HG02759 (cell line): ENCODE results near the gene PRKCD.

Source experiments
- ATAC-seq: cut with Tn5 transposase; IDR thresholded peaks from one replicate; pipeline ENCODE4 v1.9.1; 2021; ENCODE audit warnings: mild to moderate bottlenecking, moderate library complexity; ENCODE audit not compliant: unreplicated experiment

The PRKCD gene

GRCh38 chr3:53188720-53189119, 27.7 kb downstream of the PRKCD start:
- no peak for ATAC-seq

DNA sequence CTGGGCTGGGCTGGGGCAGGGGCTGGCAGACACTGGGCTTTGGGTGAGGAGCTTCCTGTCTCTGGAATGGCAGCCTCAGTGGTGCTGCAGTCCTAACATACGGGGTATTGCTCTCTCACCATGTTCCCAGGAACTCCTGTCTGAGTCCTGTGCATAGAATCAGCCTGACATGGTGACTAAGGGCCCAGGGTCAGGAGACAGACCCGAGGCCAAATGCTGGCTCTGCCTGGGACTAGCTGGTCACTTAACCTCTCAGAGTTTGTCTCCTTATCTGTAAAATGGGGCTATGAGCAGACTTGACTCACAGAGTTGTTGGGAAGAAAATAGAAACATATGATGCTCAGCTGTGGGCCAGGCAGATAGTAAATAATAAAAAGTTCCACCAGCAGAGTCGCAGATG, 28.3 kb downstream of the PRKCD start:
- ATAC-seq = no peak

DNA sequence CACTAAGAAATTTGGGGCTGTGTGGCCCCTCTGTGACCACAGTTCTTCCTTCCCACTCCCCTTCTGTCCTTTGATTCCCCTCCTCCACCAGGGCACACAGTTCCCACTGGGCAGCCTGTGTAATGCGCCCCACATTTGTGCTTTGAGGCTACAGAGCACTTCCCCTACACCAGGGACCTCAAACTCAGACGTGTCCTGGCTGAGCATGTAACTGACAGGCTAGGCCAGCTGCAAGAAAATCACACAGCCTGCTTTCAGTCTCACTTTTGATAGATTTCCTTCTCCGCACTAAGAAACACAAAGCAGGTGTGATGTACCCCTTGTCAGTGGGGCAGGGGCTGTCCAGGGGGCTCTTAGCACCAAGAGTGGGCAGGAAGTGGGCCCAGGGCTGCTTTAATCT, 29.6 kb downstream of the PRKCD start:
- ATAC-seq = peak; percentile 36

- no peak for ATAC-seq
Observed at GRCh38 chr3:53191836-53192480, 30.9 kb downstream of the PRKCD start.

DNA sequence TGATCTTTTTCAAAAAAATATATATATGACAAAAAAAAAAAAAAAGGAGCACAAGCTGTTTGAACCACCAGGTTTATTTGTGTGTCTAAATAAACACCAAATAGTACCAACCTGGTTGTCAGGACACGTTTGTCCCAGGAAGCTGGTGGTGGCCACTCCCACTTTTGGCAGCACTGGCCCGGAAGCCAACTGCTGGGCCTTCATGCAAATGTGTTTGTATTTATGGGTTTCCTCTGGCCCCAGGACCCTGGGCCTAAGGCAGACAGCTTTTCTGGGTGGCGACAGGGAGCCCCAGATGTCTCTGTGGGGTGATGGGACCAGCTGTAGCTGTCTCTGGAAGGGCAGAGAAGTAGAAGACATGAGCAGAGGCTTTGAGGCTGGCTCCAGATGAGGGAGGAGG, 31.6 kb downstream of the PRKCD start:
- ATAC-seq = peak; percentile 48

- ATAC-seq = no peak
Observed at GRCh38 chr3:53193466-53194209, 32.6 kb downstream of the PRKCD start.

DNA sequence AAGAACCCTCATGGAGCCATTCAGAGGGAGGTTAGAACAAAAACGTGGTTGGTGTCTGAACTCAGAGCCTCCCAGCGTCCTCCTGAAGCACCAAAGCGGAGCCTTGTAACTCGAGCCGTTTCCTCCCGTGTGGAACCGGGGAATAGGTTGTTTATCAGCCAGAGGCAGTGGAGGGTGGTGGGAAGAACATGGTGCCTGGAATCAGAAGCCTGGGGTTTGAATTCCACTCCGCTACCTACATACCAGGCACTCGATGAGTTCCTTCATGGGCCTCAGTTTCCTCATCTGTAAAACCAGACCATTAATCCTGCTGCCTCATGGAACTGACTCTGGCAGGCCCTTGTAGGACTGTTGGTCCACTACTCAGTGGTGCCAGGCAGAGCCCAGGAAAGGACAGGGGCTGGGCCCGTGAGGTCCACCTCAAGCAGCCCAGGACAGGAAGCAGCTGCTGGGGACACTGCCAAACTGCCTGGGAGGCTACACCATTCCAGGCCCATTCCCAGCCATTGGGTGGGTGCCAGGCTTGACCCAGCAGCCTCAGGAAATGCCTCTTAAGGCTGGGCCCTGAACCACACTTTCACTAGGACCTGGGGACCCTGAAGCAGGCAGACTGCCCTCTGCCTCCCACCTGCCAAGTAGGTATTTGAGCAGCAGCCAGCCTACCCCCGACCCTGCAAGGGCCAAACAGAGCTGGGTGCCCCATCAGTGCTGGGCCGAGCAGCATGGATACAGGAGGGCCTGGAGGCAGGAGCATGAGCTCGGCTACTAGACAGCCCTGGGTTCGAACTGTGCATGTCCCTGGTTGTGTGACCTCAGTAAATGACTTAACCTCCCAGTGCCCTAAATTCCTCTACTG, 33.4 kb downstream of the PRKCD start:
- ATAC-seq = no peak

DNA sequence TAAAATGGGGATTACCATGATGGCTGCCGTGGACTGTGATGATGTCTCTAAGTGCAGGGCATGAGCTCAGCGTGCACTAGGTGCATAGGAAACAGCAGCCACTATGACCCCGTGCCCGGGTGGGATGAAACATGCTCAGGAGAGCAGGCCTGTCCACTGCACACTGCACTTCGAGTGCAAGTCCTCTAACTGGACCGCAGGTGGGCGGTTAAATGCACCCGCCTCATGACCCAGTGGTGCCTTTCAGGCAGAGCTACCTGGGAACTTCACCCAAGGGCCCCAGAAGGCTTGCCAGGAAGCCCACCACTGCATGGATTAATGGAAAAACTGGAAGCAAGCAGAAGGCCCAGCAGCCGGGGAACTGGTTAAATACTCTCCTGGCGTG, 34.0 kb downstream of the PRKCD start:
- ATAC-seq = no peak

DNA sequence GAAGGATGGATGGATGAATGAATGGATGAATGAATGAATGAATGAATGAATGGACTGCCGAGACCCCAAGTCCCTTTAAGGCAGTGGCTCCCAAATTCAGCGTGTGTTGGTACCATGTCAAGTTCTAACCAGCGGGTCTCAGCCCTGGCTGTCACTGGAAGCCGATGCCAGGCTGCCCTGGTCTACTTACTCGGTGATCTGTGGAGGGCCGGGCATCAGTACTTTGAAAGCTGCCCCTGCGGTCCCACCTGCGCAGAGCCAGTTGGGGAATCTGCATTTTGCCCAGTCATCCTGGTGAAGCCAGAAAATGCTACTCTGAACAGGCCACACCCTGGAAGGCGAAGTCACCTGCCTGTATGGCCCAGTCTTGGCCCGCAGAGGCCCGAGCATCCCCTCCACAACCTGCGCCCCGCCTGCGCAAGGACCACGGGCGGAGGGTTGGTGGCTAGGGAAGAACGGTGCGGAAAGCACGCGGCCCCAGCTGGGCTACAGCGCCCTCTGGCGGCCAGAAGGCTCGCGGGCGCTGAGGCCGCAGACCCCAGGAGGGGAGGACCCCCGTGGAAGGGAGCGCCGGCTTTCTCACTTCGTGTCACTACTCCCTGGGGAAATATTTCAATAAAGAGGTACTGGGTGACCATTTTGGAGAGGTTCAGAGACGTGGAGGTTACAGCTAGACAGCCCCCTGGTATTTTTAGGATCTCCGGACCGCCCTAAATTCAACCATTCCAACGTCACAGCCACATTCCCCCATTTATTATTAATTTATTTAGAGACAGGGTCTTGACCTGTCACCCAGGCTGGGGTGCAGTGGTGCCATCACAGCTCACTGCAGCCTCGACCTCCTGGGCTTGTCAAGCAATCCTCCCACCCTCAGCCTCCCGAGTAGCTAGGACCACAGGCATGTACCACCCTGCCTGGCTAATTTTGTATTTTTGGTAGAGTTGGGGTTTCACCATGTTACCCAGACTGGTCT, 34.9 kb downstream of the PRKCD start:
- peak; percentile 50 for ATAC-seq

DNA sequence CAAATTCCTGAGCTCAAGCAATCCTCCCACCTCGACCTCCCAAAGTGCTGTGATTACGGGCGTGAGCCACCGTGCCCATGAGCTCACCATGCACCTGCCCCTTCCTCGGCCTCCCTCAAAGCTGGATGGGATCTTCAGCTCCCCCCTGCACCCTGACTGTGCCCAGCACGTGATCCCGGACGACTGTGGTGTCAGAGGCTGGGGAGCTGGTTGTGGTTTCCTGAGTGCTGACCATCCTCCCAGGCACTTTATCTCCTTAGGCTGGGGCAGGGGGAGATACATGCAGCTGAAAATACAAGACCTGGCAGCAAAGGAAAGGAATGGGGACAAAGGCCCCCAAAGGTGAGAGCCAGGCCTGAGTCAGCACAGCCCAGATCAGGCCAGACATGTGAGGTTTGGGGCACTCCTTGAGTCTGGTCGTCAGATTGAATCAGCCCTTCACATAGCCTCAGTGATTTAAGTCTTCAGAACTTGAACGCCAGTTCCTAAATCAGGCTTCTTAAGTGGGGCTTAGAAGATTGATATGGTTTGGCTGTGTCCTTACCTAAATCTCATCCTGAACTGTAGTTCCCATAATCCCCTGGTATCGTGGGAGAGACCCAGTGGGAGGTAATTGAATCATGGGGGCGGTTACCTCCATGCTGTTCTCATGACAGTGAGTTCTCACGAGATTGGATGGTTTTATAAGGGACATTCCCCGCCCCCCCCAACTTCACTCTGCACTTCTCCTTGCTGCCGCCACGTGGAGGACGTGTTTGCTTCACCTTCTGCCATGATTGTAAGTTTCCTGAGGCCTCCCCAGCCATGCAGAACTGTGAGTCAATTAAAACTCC, 35.8 kb downstream of the PRKCD start:
- ATAC-seq = no peak

DNA sequence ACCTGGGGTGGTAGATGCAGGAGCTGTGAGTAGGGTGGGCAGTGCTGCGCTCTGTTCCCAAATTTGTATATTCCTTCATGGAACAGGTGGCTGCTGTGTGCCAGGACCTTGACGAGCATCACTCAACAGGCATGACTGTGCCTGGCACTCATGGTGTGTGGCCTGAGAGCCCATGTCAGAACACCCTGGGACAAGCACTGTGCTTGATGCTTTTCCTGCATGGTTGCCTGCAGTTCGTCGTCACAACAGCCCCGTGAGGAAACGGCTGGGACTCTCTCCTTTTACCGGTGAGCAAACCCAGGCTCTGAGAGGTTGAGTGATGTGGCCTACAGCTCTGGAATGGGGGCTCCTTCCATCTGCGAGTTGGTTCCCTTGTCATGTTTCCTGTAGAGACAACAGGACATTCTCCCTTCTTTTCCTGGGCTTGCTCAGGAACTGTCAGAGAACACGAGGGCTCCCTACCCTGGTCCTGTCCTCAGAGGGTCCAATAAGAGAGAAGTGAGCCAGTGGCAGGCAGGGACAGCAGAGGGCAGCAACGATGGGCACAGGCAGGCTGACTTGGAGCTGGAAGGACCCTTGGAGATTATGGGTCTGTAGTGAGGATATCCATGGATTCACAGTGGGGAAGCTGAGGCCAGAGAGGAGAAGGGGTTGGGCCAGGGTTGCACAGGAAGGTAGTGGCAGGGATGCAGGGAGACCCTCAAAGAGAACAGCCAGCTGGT, 37.4 kb downstream of the PRKCD start:
- no peak for ATAC-seq

- no peak for ATAC-seq
Observed at GRCh38 chr3:53198996-53199395, 38.0 kb downstream of the PRKCD start.

DNA sequence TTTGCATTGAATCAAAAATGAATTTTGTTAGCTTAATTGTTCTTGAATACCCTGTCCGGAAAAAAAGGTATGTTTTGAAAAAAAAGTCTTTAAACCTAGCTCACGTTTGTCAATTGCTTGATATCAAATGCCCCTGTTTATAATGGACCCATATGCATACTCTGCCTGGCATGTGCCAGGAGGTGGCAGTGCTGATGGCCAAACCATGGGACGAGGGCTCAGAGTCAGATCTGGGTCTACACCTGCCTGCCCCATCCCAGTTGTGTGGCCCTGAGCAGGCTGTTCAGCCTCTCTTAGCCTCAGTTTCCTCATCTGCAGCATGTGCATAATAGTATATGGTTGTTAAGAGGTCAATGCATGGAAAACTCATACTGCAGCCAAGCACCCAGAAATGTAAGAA, 38.8 kb downstream of the PRKCD start:
- ATAC-seq = no peak

- ATAC-seq = no peak
Observed at GRCh38 chr3:53200501-53201498, 39.8 kb downstream of the PRKCD start.

DNA sequence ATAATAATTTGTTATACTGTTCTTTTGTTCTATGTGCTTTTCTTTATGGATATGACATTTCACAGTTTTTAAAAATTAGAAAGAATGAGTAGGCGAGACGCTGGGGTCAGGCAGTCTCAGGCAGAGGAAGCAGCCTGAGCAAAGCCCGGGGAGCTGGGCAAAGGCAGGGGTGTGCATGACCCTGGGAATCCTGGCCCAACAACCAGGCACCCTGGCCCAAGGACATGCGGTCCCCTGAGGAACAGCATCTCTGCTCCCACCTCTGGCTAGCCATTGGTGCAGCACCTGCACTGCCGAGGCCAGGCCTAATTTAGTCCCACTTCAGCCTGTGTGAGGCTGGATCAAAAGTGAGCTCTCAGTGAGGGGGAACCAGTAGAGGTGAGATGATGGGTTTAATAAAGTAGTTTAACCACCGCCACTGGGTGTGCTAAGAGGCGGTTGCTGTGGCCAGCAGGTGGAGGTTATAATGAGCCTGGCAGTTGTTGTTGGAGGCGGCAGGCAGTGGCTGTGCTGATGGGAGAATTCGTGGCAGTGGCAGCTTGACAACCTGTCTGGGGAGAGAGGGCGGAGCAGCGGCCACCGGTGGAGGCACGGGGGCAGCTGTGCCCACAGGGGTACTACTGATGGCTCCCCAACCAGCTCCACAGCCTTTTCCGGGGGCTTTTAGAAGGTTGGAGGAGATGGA, 41.5 kb downstream of the PRKCD start:
- no peak for ATAC-seq

DNA sequence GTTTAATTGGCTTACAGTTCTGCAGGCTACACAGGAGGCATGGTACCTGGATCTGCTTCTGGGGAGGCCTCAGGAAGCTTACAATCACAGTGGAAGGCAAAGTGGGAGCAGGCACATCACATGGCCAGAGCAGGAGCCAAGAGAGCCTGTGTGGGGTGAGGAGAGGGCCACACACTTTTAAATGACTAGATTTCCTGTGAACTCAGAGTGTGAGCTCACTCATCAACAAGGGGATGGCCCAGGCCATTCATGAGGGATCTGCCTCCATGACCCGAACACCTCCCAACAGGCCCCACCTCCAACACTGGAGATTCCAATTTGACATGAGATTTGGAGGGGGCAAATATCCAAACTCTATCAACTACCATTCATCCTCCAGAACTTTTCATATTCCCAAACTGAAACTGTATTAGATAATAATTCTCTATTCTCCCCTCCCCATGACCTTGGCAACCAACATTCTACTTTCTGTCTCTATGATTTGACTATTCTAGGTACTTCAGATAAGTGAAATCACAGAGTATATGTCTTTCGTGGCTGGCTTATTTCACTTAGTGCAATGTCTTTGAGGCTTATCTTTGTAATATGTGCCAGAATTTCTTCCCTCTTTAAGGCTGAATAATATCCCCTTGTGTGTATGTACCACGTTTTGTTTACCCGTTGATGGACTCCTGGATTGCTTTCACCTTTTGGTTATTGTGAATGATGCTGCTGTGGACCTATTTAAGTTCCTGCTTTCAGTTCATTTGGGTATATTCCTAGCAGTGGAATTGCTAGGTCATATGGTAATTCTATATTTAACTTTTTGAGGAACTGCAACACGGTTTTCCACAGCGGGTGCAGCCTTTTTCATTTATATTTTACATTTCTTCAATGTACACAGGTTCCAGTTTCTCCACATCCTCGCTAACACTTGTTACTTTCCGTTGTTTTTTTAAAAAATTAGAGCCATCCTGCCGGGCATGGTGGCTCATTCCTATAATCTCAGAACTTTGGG, 51.0 kb downstream of the PRKCD start:
- no peak for ATAC-seq
